Brain microvascular endothelial cell (primary cell): Measurements from ENCODE around the gene STK39.
A peak's percentile ranks its signal among the peaks of the same experiment; 100 is the strongest.

Experiments used
- DNase-seq: peaks from one replicate; pipeline ENCODE4 v3.0.0-alpha.2; 2020
- H3K27ac ChIP-seq: fragments of 250-450 bp; sonication (Bioruptor Pico); 2 replicates; pipeline ENCODE4 v1.5.1; 2020; ENCODE audit warnings: mild to moderate bottlenecking, moderate library complexity
- H3K27me3 ChIP-seq: fragments of 250-450 bp; sonication (Bioruptor Pico); replicated peaks from 2 replicates; pipeline ENCODE4 v1.5.1; 2020; ENCODE audit warnings: mild to moderate bottlenecking
- H3K36me3 ChIP-seq: fragments of 250-450 bp; sonication (Bioruptor Pico); replicated peaks from 2 replicates; pipeline ENCODE4 v1.5.1; 2020; ENCODE audit warnings: mild to moderate bottlenecking
- H3K4me3 ChIP-seq: 2 replicates; pipeline ENCODE4 v1.5.1; 2011; ENCODE audit warnings: low read depth, mild to moderate bottlenecking, control low read depth, low read length, moderate library complexity
- CTCF ChIP-seq: IDR thresholded peaks from 2 replicates; pipeline ENCODE4 v1.5.1; 2011; ENCODE audit warnings: low read depth, mild to moderate bottlenecking, moderate library complexity, low read length, control low read depth, inconsistent platforms; ENCODE audit errors: missing control alignments
- in situ Hi-C: cut with HindIII; loops from 2 replicates; pipeline ENCODE4 v1.10.0; 2017; ENCODE audit warnings: low sequenced_read_pairs, low pct_ligation_motif_present

The STK39 gene

GRCh38 chr2:168246483-168247340, 683 bp downstream of the STK39 start:
- Histone ChIP-seq H3K27ac (peak overlapping the region; percentile 62), H3K27me3 (no peaks in the 10 kb centered on the region), H3K36me3 (no peaks in the 10 kb centered on the region), H3K4me3 (peak overlapping the region; percentile 76)
- in situ Hi-C loops, result no loop called here
- TF ChIP-seq CTCF, result peak; percentile 34
- peak; percentile 64 for DNase-seq

- no peak for TF ChIP-seq CTCF
- no peak for DNase-seq
- H3K27me3 ChIP-seq, result no peaks in the 10 kb centered on the region
- peak overlapping the region; percentile 62 for H3K27ac ChIP-seq
- H3K36me3 ChIP-seq, result no peaks in the 10 kb centered on the region
- in situ Hi-C loops, result no loop called here
- H3K4me3 ChIP-seq, result peak overlapping the region; percentile 76
Observed at GRCh38 chr2:168246072-168246482, 1.3 kb downstream of the STK39 start.

GRCh38 chr2:168245074-168245825, 2.1 kb downstream of the STK39 start:
- in situ Hi-C loops, result no loop called here
- no peak overlapping the region for H3K4me3 ChIP-seq
- H3K36me3 ChIP-seq, result no peaks in the 10 kb centered on the region
- no peak for TF ChIP-seq CTCF
- H3K27me3 ChIP-seq, result no peaks in the 10 kb centered on the region
- H3K27ac ChIP-seq, result no peak overlapping the region
- no peak for DNase-seq

DNA sequence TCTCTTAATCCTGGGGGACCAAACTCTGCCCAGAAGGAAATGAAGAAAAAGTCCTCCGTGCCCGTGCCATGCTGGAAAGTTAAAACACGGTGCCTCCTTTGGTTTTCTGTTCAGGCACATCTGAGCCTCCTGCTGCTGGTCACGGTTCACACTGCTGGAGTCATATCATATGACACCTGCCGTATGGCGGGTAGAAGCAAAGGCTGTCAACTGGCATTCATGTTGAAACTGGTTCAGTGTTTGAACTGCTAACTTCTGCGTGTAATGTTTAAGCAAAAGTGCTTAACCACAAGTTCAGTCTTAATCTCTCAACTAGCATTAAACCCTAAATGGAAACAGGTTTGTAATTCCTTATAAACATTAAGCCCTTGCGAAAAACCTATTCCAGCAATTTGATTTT, 3.1 kb downstream of the STK39 start:
- Histone ChIP-seq H3K36me3 (no peaks in the 10 kb centered on the region), H3K27me3 (no peaks in the 10 kb centered on the region), H3K4me3 (no peak overlapping the region), H3K27ac (no peak overlapping the region)
- in situ Hi-C loops, result no loop called here
- TF ChIP-seq CTCF, result no peak
- DNase-seq, result no peak

DNA sequence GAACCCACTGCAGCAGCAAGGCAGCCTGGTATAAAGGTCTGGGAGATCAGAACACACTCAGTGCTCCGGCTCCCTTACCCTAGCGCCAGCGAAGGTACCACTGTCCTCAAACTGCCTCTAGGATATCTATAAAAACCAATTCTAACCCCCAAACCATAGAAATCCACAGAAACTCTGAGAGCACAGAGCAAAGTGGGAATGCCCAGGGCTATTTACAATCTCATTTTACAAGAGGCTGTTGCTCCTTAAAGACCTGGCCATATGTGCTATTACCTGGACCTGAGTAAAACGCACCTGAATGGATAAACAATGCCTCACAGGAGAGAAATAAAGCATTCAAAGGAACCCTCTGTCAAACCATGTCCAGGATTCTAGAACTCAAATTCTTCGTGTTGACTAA, 4.3 kb downstream of the STK39 start:
- H3K4me3 ChIP-seq, result no peak overlapping the region
- no peaks in the 10 kb centered on the region for H3K36me3 ChIP-seq
- in situ Hi-C loops, result no loop called here
- no peak for TF ChIP-seq CTCF
- no peak overlapping the region for H3K27ac ChIP-seq
- no peak for DNase-seq
- H3K27me3 ChIP-seq, result no peaks in the 10 kb centered on the region
